Heart left ventricle (tissue), 13 donors: ENCODE data around the gene PCBD2.

Source experiments
- POLR2A ChIP-seq, 2 donors: fragments of 450-650 bp; IDR thresholded peaks; one replicate each; pipeline ENCODE4 v1.6.1; 2017; ENCODE audit warnings: antibody characterized with exemption in 2 of 2, mild to moderate bottlenecking in 2 of 2, moderate library complexity in 2 of 2
- TF ChIP-seq, protein P1 (sequence below), 12 donors: fragments of 200-600 bp; sonication (generic) in 4 of 12; IDR thresholded peaks; one replicate each; pipeline versions ENCODE4 v1.5.0 to v1.8.0; 2018 to 2022; ENCODE audit warnings: antibody characterized with exemption in 12 of 12, mild to moderate bottlenecking in 5 of 12
- donor health status: ischemic (EF 13 %, LVEDD 7.1; RV severe dilation, severe dysfunction).
- donor health status: DM: no; HTN: yes; CAD: no.
- donor health status: DM: no; HTN: no; CAD: no.
- donor health status: ischemic (EF 25% LVEDD 6.9; RV normal size, moderate dysfunction).
- donor health status: ischemic (EF 25% LVEDD 5.7; RV mildly dilated, moderate dysfunction).
- donor health status: ischemic (EF 35%, LVEDD 5.7; RV mildly dilated, moderate dysfunction).
- donor health status: nonischemic (EF 11% LVEDD 7.7; RV severe dilation, severe dysfunction).
- donor health status: DM: yes; HTN: yes; CAD: no.
- donor health status: PGD.
- donor health status: ischemic (EF 29% LVEDD 5.4; RV normal size, mild dysfunction).
- donor health status: nonischemic (EF 23%, LVEDD 6.1; RV moderate dilation, normal function).

DNA sequence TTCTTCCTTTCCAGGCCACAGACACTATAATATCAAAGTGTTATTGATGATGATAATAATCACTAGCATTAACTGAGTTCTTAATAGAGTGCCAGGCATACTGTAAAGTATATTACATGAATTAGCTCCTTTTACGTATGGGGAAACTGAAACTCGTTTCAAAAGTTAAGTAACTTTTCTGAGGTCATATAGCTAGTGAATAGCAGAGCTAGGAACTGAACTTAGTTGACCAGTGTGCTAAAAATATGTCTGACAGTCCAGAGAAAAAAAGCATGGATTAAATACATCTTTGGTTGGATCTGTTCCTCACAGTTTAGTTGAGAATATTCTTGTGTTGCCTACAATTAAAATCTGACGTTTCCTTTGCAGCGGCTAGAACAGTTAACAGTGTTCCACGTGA, 44.4 kb downstream of the PCBD2 start:
- TF ChIP-seq, protein P1, sequence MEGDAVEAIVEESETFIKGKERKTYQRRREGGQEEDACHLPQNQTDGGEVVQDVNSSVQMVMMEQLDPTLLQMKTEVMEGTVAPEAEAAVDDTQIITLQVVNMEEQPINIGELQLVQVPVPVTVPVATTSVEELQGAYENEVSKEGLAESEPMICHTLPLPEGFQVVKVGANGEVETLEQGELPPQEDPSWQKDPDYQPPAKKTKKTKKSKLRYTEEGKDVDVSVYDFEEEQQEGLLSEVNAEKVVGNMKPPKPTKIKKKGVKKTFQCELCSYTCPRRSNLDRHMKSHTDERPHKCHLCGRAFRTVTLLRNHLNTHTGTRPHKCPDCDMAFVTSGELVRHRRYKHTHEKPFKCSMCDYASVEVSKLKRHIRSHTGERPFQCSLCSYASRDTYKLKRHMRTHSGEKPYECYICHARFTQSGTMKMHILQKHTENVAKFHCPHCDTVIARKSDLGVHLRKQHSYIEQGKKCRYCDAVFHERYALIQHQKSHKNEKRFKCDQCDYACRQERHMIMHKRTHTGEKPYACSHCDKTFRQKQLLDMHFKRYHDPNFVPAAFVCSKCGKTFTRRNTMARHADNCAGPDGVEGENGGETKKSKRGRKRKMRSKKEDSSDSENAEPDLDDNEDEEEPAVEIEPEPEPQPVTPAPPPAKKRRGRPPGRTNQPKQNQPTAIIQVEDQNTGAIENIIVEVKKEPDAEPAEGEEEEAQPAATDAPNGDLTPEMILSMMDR (IDR thresholded peaks at IDR 0.05): no peak
- no peak for TF ChIP-seq POLR2A (IDR thresholded peaks at IDR 0.05)
